Mononuclear cell (primary cell): Measurements from ENCODE around the gene RSRC1. TPM values are rescaled to one million over a fixed set of nuclear protein-coding genes. Genes with fewer than 3 reads are reported as not detected.
"Not testable (repeated sequence)": the region's sequence is repeated elsewhere in the genome, so short reads cannot be mapped to it uniquely, and the experiment has no call there.

ENCODE experiments used
- H3K27me3 ChIP-seq: 2 replicates; pipeline ENCODE4 v1.6.0; 2011; ENCODE audit warnings: low read length, control low read depth; ENCODE audit not compliant: insufficient read depth
- H3K4me1 ChIP-seq: 2 replicates; pipeline ENCODE4 v1.5.1; 2011; ENCODE audit warnings: mild to moderate bottlenecking, low read length, control low read depth; ENCODE audit not compliant: insufficient read depth
- H3K4me3 ChIP-seq: 2 replicates; pipeline ENCODE4 v1.5.1; 2011; ENCODE audit warnings: mild to moderate bottlenecking, low read length, moderate library complexity
- H3K9me3 ChIP-seq: 2 replicates; pipeline ENCODE4 v1.5.1; 2011; ENCODE audit warnings: low read depth, mild to moderate bottlenecking, control low read depth, low read length
- total RNA-seq: library from RNA; depleted of rRNA; stranded (reverse); fragments of >200 nt; gene quantifications from one replicate; pipeline ENCODE4 v1.2.3, GENCODE V29; 2012

The RSRC1 gene
- total RNA-seq, 1 donor, result 36.1 TPM

- Histone ChIP-seq H3K4me3 (no peak overlapping the region), H3K4me1 (no peaks in the 10 kb centered on the region), H3K9me3 (peaks cover 40% of the 10 kb centered on the region), H3K27me3 (no peaks in the 10 kb centered on the region)
Measured at GRCh38 chr3:158267015-158267414, 157.1 kb downstream of the RSRC1 start.

GRCh38 chr3:158269942-158270341 lies 160.1 kb downstream of the RSRC1 start:
- no peak overlapping the region for H3K4me3 ChIP-seq
- no peaks in the 10 kb centered on the region for H3K4me1 ChIP-seq
- no peaks in the 10 kb centered on the region for H3K27me3 ChIP-seq
- peaks cover 32% of the 10 kb centered on the region for H3K9me3 ChIP-seq

- Histone ChIP-seq H3K4me1 (no peaks in the 10 kb centered on the region), H3K9me3 (peaks cover 13% of the 10 kb centered on the region), H3K27me3 (no peaks in the 10 kb centered on the region), H3K4me3 (no peak overlapping the region)
Measured at GRCh38 chr3:158272081-158272480, 162.2 kb downstream of the RSRC1 start.

- H3K4me1 ChIP-seq, result no peaks in the 10 kb centered on the region
- no peaks in the 10 kb centered on the region for H3K9me3 ChIP-seq
- H3K27me3 ChIP-seq, result no peaks in the 10 kb centered on the region
- H3K4me3 ChIP-seq, result no peak overlapping the region
Measured at GRCh38 chr3:158273656-158274055, 163.8 kb downstream of the RSRC1 start.

GRCh38 chr3:158278187-158278586 lies 168.3 kb downstream of the RSRC1 start:
- H3K9me3 ChIP-seq, result no peaks in the 10 kb centered on the region
- H3K27me3 ChIP-seq, result no peaks in the 10 kb centered on the region
- no peaks in the 10 kb centered on the region for H3K4me1 ChIP-seq
- no peak overlapping the region for H3K4me3 ChIP-seq

- Histone ChIP-seq H3K4me1 (no peaks in the 10 kb centered on the region), H3K9me3 (no peaks in the 10 kb centered on the region), H3K4me3 (no peak overlapping the region), H3K27me3 (no peaks in the 10 kb centered on the region)
Measured at GRCh38 chr3:158279609-158280008, 169.7 kb downstream of the RSRC1 start.

- no peaks in the 10 kb centered on the region for H3K4me1 ChIP-seq
- H3K9me3 ChIP-seq, result no peaks in the 10 kb centered on the region
Measured at GRCh38 chr3:158295771-158296170, 185.9 kb downstream of the RSRC1 start.

GRCh38 chr3:158297940-158298339 lies 188.1 kb downstream of the RSRC1 start:
- no peaks in the 10 kb centered on the region for H3K27me3 ChIP-seq
- H3K4me3 ChIP-seq, result no peak overlapping the region
- no peaks in the 10 kb centered on the region for H3K9me3 ChIP-seq
- no peaks in the 10 kb centered on the region for H3K4me1 ChIP-seq

More at GRCh38 chr3:158295771-158296170, 185.9 kb downstream of the RSRC1 start:
- H3K4me3 ChIP-seq, result no peak overlapping the region
- H3K27me3 ChIP-seq, result no peaks in the 10 kb centered on the region

GRCh38 chr3:158308236-158308928 lies 198.5 kb downstream of the RSRC1 start:
- Histone ChIP-seq H3K4me1 (no peaks in the 10 kb centered on the region), H3K27me3 (no peaks in the 10 kb centered on the region), H3K9me3 (no peaks in the 10 kb centered on the region), H3K4me3 (no peak overlapping the region)

- Histone ChIP-seq H3K4me3 (no peak overlapping the region), H3K27me3 (no peaks in the 10 kb centered on the region), H3K4me1 (no peaks in the 10 kb centered on the region), H3K9me3 (no peaks in the 10 kb centered on the region)
Measured at GRCh38 chr3:158312560-158313141, 202.8 kb downstream of the RSRC1 start.

GRCh38 chr3:158313338-158313927 lies 203.5 kb downstream of the RSRC1 start:
- Histone ChIP-seq H3K9me3 (no peaks in the 10 kb centered on the region), H3K4me3 (no peak overlapping the region), H3K27me3 (no peaks in the 10 kb centered on the region), H3K4me1 (no peaks in the 10 kb centered on the region)

GRCh38 chr3:158314426-158315357 lies 204.8 kb downstream of the RSRC1 start:
- H3K9me3 ChIP-seq, result no peaks in the 10 kb centered on the region
- no peaks in the 10 kb centered on the region for H3K4me1 ChIP-seq
- H3K4me3 ChIP-seq, result no peak overlapping the region
- H3K27me3 ChIP-seq, result no peaks in the 10 kb centered on the region

- not testable (repeated sequence) for H3K27me3 ChIP-seq, H3K4me1 ChIP-seq, H3K9me3 ChIP-seq, H3K4me3 ChIP-seq
Measured at GRCh38 chr3:158329696-158330441, 220.0 kb downstream of the RSRC1 start.

- no peak overlapping the region for H3K4me3 ChIP-seq
- no peaks in the 10 kb centered on the region for H3K27me3 ChIP-seq
- H3K4me1 ChIP-seq, result no peaks in the 10 kb centered on the region
- H3K9me3 ChIP-seq, result no peaks in the 10 kb centered on the region
Measured at GRCh38 chr3:158330870-158331269, 221.0 kb downstream of the RSRC1 start.
